Measurements from ENCODE around the gene LITAFD. TPM values are rescaled to one million over a fixed set of nuclear protein-coding genes. Genes with fewer than 3 reads are reported as not detected.
"Not testable (repeated sequence)": the region's sequence is repeated elsewhere in the genome, so short reads cannot be mapped to it uniquely, and the experiment has no call there.

The LITAFD gene
- not detected in 2 replicates for total RNA-seq

- DNase-seq (ENCODE audit: low read depth): no peak
- Histone ChIP-seq H3K36me3 (ENCODE audit: control insufficient read depth, insufficient read depth, low read length) (no peaks in the 10 kb centered on the region), H3K27me3 (ENCODE audit: control insufficient read depth, insufficient read depth, low read length) (no peaks in the 10 kb centered on the region), H3K4me3 (ENCODE audit: low read depth, low read length) (no peak within 1 kb of the TSS)
- TF ChIP-seq CTCF (IDR thresholded peaks at IDR 0.05; ENCODE audit: insufficient read depth, low read length, severe bottlenecking): no peak
- no peak for FAIRE-seq
Observed at GRCh38 chr16:8882041-8882617, at the start of gene LITAFD. LITAFD (plus strand) TSS chr16:8882351; CDS start chr16:8884356, 2,005 bp downstream.

GRCh38 chr16:8832717-8833105 lies 49.4 kb upstream of the LITAFD start:
- peaks cover 13% of the 10 kb centered on the region for H3K36me3 ChIP-seq (ENCODE audit: control insufficient read depth, insufficient read depth, low read length)
- no peak overlapping the region for H3K4me3 ChIP-seq (ENCODE audit: low read depth, low read length)
- DNase-seq (ENCODE audit: low read depth): no peak
- no peak for TF ChIP-seq CTCF (IDR thresholded peaks at IDR 0.05; ENCODE audit: insufficient read depth, low read length, severe bottlenecking)
- no peak for FAIRE-seq
- no peaks in the 10 kb centered on the region for H3K27me3 ChIP-seq (ENCODE audit: control insufficient read depth, insufficient read depth, low read length)

- not testable (repeated sequence) for FAIRE-seq; DNase-seq (ENCODE audit: low read depth)
Observed at GRCh38 chr16:8836797-8837196, 45.4 kb upstream of the LITAFD start.

GRCh38 chr16:8837594-8837993 lies 44.6 kb upstream of the LITAFD start:
- FAIRE-seq; H3K4me3 ChIP-seq (ENCODE audit: low read depth, low read length); H3K27me3 ChIP-seq (ENCODE audit: control insufficient read depth, insufficient read depth, low read length); DNase-seq (ENCODE audit: low read depth); H3K36me3 ChIP-seq (ENCODE audit: control insufficient read depth, insufficient read depth, low read length): not testable (repeated sequence)

More at GRCh38 chr16:8836797-8837196, 45.4 kb upstream of the LITAFD start:
- H3K4me3 ChIP-seq (ENCODE audit: low read depth, low read length); H3K36me3 ChIP-seq (ENCODE audit: control insufficient read depth, insufficient read depth, low read length); H3K27me3 ChIP-seq (ENCODE audit: control insufficient read depth, insufficient read depth, low read length): not testable (repeated sequence)

DNA sequence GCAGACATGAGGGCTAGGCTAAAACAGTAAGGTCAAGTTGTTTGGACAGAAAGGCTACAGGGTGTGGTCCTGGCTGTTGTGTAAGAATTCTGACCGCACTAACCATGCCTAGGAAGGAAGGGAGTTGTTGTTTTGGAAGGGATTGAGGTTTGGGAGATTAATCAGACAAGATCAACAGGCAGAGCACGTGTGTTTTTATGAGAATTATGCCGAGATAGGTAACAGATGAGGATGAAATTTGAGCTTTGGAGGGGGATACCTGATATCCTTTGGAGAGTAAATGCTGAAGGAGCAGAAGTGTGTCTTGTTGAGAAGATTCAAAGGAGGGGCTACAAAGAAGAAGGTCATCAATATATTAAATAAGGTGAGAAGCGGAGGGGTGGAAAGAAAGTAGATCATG lies 40.1 kb upstream of the LITAFD start:
- DNase-seq (ENCODE audit: low read depth); H3K4me3 ChIP-seq (ENCODE audit: low read depth, low read length); H3K27me3 ChIP-seq (ENCODE audit: control insufficient read depth, insufficient read depth, low read length); H3K36me3 ChIP-seq (ENCODE audit: control insufficient read depth, insufficient read depth, low read length); FAIRE-seq: not testable (repeated sequence)

GRCh38 chr16:8843296-8843695 lies 38.9 kb upstream of the LITAFD start:
- not testable (repeated sequence) for H3K27me3 ChIP-seq (ENCODE audit: control insufficient read depth, insufficient read depth, low read length); H3K4me3 ChIP-seq (ENCODE audit: low read depth, low read length); DNase-seq (ENCODE audit: low read depth); H3K36me3 ChIP-seq (ENCODE audit: control insufficient read depth, insufficient read depth, low read length); FAIRE-seq

DNA sequence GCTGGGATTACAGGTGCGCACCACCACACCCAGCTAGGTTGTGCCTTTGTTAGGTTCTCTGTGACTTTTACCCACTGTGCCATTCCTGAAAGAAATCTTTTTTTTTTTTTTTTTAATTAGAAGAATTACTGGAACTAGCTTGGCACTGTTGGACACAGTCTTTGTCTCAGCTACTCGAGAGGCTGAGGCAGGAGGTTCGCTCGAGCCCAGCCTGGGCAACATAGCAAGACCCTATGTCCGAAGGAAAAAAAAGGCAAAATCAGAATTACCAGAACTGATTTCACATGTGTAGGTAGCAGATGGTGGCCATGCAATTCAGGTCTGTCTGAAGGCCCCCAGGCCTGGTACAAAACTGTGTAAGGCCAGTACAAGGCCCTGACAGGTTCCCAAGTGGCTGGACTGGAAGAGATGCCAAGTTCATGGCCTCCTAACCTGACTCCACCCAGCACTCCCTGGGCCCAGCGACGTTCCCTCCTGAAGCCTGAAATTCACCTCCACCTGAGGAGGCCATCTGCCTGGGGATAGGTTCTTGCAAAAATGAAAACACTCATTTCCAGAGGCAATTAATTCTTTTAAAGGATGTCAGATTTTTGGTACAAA lies 36.4 kb upstream of the LITAFD start:
- H3K36me3 ChIP-seq (ENCODE audit: control insufficient read depth, insufficient read depth, low read length): peaks cover 7% of the 10 kb centered on the region
- H3K4me3 ChIP-seq (ENCODE audit: low read depth, low read length): no peak overlapping the region
- no peak for DNase-seq (ENCODE audit: low read depth)
- FAIRE-seq: no peak
- H3K27me3 ChIP-seq (ENCODE audit: control insufficient read depth, insufficient read depth, low read length): no peaks in the 10 kb centered on the region
- TF ChIP-seq CTCF (IDR thresholded peaks at IDR 0.05; ENCODE audit: insufficient read depth, low read length, severe bottlenecking): no peak

DNA sequence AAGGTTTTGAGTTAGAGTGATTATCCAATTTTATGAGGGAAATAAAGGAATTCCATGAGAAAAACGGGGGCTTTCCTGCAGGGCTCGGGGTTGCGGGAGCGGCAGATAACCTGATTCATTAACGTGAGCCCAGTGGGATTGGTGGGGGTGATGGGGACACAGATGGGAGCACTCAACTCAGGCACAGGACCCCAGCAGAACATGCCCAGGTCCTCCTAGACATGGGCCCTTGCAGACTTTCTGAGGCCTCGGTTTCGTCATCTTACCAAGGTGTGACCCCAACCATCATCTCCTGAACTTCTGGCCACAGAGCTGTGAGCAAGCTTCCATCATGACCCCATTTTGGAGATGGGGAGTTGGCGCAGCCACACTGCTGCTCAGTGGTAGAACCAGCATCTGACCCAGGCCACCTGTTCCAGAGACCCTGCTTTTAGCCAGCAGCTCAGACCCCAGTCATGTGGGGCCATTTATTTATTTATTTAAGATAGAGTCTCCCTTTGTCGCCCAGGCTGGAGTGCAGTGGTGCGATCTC lies 35.7 kb upstream of the LITAFD start:
- DNase-seq (ENCODE audit: low read depth) (no peak), FAIRE-seq (no peak)
- Histone ChIP-seq H3K27me3 (ENCODE audit: control insufficient read depth, insufficient read depth, low read length) (no peaks in the 10 kb centered on the region), H3K4me3 (ENCODE audit: low read depth, low read length) (no peak overlapping the region), H3K36me3 (ENCODE audit: control insufficient read depth, insufficient read depth, low read length) (peaks cover 7% of the 10 kb centered on the region)
- no peak for TF ChIP-seq CTCF (IDR thresholded peaks at IDR 0.05; ENCODE audit: insufficient read depth, low read length, severe bottlenecking)

All from bronchial epithelial cell (primary cell).